ENCODE data around the gene ERG. TPM values are rescaled to one million over a fixed set of nuclear protein-coding genes. Genes with fewer than 3 reads are reported as not detected.
A peak's percentile ranks its signal among the peaks of the same experiment; 100 is the strongest.

Gene ERG
- total RNA-seq, 4 donors from 2014 or later, result 3.7 to 13.3 (median 10.6) TPM

DNA sequence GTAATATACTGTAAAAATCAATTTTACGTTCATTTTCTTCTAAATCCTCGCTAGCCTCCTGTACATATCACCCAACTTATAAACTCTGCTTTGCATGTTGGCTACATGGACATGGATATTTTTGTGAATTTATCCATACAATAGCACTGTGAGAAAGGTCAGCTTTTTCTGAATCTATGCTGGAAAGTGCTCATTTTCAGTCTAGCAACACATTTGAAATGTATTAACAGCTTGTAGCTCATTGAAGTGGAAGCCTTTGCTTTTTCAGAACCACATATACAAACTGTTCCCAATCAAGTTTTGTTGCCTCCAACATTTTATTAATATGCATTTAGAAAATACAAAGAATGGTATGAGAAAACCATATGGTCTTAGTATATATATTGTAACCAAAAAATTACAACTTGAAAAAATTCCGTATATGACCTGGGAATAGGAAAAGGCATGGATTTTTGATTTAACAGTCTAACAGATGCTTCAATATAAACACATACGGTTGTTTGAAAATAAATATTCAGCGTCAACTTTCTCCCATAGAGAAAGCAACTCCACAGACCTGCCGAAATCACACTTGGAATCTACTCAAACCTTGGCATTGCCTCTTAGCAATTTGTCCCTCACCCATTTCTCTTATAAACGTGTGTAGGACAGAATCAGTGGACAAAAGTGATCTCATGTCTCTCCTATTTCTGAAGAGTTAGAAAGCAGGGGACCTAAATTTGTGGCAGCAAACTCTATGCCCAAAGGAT lies 112.7 kb downstream of the ERG start:
- H3K27ac ChIP-seq (replicated peaks in 1 of 4), result no peak overlapping the region
- TF ChIP-seq, protein P1, sequence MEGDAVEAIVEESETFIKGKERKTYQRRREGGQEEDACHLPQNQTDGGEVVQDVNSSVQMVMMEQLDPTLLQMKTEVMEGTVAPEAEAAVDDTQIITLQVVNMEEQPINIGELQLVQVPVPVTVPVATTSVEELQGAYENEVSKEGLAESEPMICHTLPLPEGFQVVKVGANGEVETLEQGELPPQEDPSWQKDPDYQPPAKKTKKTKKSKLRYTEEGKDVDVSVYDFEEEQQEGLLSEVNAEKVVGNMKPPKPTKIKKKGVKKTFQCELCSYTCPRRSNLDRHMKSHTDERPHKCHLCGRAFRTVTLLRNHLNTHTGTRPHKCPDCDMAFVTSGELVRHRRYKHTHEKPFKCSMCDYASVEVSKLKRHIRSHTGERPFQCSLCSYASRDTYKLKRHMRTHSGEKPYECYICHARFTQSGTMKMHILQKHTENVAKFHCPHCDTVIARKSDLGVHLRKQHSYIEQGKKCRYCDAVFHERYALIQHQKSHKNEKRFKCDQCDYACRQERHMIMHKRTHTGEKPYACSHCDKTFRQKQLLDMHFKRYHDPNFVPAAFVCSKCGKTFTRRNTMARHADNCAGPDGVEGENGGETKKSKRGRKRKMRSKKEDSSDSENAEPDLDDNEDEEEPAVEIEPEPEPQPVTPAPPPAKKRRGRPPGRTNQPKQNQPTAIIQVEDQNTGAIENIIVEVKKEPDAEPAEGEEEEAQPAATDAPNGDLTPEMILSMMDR (IDR thresholded peaks at IDR 0.05), result no peak
- TF ChIP-seq POLR2A (IDR thresholded peaks at IDR 0.05; ENCODE audit: low read depth) (no peak), POLR2AphosphoS5 (IDR thresholded peaks at IDR 0.05) (no peak), EP300 (IDR thresholded peaks at IDR 0.05) (no peak)
- H3K27me3 ChIP-seq, result peaks cover 0 to 16% (median 0%) of the 10 kb centered on the region in 4 donors
- H3K4me3 ChIP-seq, result no peak overlapping the region
- 76% methylated on average over 7 of the region's 7 CpGs for WGBS
- no peaks in the 10 kb centered on the region for H3K9me3 ChIP-seq
- DNase-seq (ENCODE audit: extremely low spot score), result peak; percentile 2
- H3K4me1 ChIP-seq, result peaks cover 0 to 8% (median 0%) of the 10 kb centered on the region in 4 donors
- intact Hi-C loops (cut with DNase I), result no loop called here
- H3K36me3 ChIP-seq, result peaks cover 0 to 43% (median 0%) of the 10 kb centered on the region in 4 donors

DNA sequence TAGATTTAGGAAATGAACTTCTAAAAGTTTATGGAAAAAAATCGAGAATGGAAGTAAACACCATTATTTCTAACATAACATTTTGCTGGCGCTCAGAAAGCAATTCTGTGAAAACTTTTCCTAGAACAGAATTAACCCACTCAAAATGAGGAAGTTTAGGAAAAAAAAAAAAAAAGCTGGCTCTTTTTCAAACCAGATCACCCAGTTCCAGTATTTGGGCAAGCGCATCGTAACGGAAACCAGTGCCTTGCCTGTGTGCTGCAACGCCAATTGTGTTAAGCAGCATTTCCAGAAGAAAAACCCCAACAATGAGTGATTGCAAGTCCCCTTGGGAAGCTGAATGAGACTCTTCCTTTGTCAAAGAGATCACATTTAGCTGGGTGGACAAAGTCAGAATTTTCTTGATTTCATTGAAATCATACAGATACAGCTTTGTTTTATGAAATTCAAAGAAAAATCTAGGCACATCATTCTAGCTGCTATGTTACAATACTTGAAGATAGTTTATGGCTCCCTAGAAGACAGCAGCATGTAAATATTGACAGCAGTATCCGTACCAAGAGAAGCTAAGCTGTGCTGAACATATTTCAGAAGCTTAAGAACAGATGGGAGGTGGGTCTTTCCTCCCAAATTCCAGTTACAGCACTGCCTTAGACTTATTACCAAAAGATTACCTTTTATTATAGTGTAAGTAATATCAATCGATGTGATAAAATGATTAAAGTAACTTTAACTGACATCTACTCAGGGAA lies 113.4 kb downstream of the ERG start:
- Histone ChIP-seq H3K9me3 (no peaks in the 10 kb centered on the region), H3K36me3 (peaks cover 0 to 41% (median 0%) of the 10 kb centered on the region in 4 donors), H3K27me3 (peaks cover 0 to 16% (median 0%) of the 10 kb centered on the region in 4 donors), H3K27ac (replicated peaks in 1 of 4) (no peak overlapping the region), H3K4me3 (no peak overlapping the region), H3K4me1 (peaks cover 0 to 8% (median 2%) of the 10 kb centered on the region in 4 donors)
- WGBS, result 51% methylated on average over 8 of the region's 8 CpGs
- TF ChIP-seq EP300 (IDR thresholded peaks at IDR 0.05) (no peak), POLR2A (IDR thresholded peaks at IDR 0.05; ENCODE audit: low read depth) (no peak), POLR2AphosphoS5 (IDR thresholded peaks at IDR 0.05) (no peak)
- TF ChIP-seq, protein P1 (IDR thresholded peaks at IDR 0.05), result no peak
- peak; percentile 50 for DNase-seq (ENCODE audit: extremely low spot score)
- intact Hi-C loops (cut with DNase I), result no loop called here

DNA sequence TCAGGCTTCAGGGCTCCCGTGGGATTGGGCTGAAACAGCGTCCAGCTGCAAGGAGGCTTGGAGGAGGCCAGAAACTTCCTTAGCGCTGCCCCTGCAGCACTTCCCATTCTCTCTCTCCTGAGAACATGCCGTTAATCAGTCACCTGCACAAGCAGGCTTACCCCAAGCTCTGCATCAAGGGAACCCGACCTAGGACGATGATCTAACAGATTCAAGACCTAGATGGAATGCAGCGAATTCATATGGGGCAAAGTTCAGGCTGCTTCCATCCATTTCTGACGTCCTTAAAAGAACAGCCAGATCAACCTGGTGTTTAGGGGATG lies 114.1 kb downstream of the ERG start:
- Histone ChIP-seq H3K4me3 (no peak overlapping the region), H3K36me3 (peaks cover 0 to 38% (median 0%) of the 10 kb centered on the region in 4 donors), H3K27ac (replicated peaks in 1 of 4) (no peak overlapping the region), H3K9me3 (no peaks in the 10 kb centered on the region), H3K4me1 (peaks cover 0 to 8% (median 2%) of the 10 kb centered on the region in 4 donors), H3K27me3 (peaks cover 0 to 16% (median 0%) of the 10 kb centered on the region in 4 donors)
- intact Hi-C loops (cut with DNase I), result no loop called here
- no peak for TF ChIP-seq EP300 (IDR thresholded peaks at IDR 0.05)
- TF ChIP-seq POLR2A (IDR thresholded peaks at IDR 0.05; ENCODE audit: low read depth), result no peak
- TF ChIP-seq POLR2AphosphoS5 (IDR thresholded peaks at IDR 0.05), result no peak
- TF ChIP-seq, protein P1 (IDR thresholded peaks at IDR 0.05), result no peak
- DNase-seq (ENCODE audit: extremely low spot score), result peak; percentile 24
- 41% methylated on average over 7 of the region's 8 CpGs for WGBS

DNA sequence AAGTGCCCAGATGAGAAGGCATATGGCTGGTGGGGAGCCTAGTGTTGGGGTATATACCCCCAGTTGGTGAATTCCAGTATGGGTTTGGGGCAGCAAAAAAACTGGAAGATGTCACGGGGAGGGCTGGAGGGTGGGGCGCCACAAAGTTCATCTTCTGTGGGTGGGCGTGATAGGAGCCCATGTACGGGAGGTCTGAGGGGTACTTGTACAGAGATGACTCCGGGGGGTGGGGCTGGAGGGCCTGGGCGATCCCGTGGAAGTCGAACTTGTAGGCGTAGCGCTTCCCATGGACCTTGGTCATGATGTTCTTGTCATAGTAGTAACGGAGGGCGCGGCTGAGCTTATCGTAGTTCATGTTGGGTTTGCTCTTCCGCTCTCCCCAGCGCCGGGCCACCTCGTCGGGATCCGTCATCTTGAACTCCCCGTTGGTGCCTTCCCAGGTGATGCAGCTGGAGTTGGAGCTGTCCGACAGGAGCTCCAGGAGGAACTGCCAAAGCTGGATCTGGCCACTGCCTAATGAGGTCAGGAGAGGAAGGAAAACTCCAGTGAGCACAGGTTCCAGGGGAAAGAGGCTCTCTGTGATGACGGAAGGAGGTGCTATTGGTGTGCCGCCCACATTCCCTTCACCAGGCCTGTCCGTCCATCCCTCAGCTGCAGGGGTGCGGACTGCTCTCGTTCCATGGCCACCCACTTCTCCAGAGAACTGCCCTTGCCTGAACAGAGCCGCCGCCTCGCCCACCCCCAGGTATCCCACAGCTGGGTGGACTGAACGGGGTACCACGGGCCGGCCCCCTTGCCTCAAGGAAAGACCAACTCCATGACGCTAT lies 114.7 kb downstream of the ERG start:
- peaks cover 0 to 8% (median 2%) of the 10 kb centered on the region in 4 donors for H3K4me1 ChIP-seq
- H3K4me3 ChIP-seq, result no peak overlapping the region
- TF ChIP-seq, protein P1 (IDR thresholded peaks at IDR 0.05), result no peak
- TF ChIP-seq EP300 (IDR thresholded peaks at IDR 0.05), result no peak
- no peak for TF ChIP-seq POLR2AphosphoS5 (IDR thresholded peaks at IDR 0.05)
- TF ChIP-seq POLR2A (IDR thresholded peaks at IDR 0.05; ENCODE audit: low read depth), result no peak
- H3K36me3 ChIP-seq, result peaks cover 0 to 38% (median 0%) of the 10 kb centered on the region in 4 donors
- no peaks in the 10 kb centered on the region for H3K9me3 ChIP-seq
- 85% methylated on average over 27 of the region's 34 CpGs for WGBS
- intact Hi-C loops (cut with DNase I), result no loop called here
- H3K27ac ChIP-seq (replicated peaks in 1 of 4), result no peak overlapping the region
- peak; percentile 87 for DNase-seq (ENCODE audit: extremely low spot score)
- peaks cover 0 to 16% (median 0%) of the 10 kb centered on the region in 4 donors for H3K27me3 ChIP-seq

All from esophagus muscularis mucosa (tissue), 4 donors.